Myocyte (in vitro differentiated cells): ENCODE measurements around the gene LSM10. TPM values are rescaled to one million over a fixed set of nuclear protein-coding genes. Genes with fewer than 3 reads are reported as not detected.

Source experiments
- DNase-seq: peaks from one replicate; pipeline ENCODE4 v3.0.0-alpha.2; 2012; ENCODE audit warnings: low read depth
- polyA plus RNA-seq: library from polyadenylated mRNA; unstranded; fragments of >200 nt; gene quantifications from one replicate; pipeline ENCODE4 v1.2.1, GENCODE V29; 2012; ENCODE audit warnings: missing spikeins
- total RNA-seq: library from RNA; depleted of rRNA; stranded (reverse); fragments of >200 nt; gene quantifications from 2 replicates; pipeline ENCODE4 v1.2.3, GENCODE V29; 2014

Gene LSM10
- 6.2 and 12.3 TPM in 2 replicates for total RNA-seq
- polyA plus RNA-seq, result 95.3 TPM

DNA sequence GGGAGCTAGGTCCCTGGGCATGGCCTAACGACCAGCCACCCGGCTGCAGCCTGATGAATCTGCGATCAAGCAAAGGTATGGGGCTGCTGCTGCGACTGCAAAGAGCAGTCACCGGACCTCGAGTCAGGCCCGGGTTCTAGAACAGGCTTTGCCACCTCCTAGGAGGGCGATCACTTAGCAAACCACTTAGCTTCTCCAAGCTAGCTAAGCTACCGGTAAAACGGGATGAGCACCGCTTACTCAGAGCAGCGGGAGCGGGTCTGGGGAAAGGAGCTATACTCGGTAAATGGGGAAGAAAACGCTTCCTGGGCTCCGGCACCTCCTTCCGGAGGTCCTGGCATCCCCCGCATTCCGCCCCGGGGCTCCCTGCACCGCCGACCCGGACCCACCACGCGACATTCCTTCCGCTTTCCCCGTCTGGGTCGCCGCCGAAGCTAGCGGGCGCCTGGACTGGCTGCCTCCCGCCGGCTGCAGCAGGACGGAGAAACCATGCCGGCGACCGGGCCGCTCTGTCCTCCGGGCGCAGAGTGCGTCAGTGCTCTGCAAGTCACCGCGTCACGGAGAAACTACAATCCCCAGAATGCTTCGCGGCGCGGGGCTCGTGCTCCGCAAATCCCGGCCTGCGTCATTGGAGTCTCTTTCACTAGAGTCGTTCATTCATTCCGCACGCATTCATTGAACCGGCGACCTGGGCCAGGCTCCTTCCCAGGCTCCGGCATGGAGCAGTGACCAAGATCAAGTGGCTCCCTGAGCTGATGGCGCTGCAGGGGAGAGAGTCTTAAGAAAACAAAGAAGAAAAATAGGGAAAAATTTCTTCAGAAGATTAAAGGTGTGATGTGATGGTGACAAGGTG, at the start of gene LSM10:
TSS of gene LSM10 (minus strand) at position 531 of the 853 bp plus-strand sequence. CDS start 3,779 bp downstream, outside the sequence.
- DNase-seq, result peak; percentile 96

DNA sequence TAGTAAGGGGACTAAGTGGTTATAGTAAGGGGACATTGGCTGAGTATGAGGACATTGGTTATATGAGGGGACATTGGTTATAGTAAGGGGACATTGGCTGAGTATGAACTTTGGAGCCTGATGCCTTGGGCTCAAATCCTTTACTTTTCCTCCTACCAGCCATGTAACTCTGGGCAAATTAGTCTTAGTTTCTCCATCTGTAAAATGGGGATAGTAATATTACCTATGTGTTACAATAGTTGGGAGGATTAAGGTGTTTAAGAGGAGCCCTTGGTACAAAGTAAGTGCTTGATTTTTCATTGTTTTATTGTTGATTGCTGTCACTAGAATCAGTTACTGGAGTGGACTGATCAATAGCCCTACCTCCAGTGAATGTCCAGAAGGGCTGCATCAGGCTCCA, 49.7 kb upstream of the LSM10 start:
- DNase-seq, result no peak

DNA sequence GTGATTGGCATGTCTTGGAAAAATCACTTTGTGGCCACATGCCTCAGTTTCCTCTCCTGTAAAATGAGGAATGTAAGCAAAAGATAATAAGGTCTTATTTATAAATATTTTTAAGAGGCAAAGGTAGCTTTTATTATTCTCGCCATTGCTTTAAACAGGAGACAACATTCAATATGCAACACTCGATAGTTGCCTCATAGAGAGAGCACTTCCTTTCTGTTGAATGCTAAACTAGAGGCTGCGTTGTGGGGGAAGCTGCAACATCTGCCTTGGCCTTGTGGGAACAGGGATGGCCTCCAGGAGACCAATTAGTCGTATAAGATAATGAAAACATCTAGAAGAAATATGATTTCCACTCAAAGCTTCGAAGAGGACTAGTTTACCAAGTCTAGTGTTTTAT, 49.0 kb upstream of the LSM10 start:
- DNase-seq, result no peak

DNA sequence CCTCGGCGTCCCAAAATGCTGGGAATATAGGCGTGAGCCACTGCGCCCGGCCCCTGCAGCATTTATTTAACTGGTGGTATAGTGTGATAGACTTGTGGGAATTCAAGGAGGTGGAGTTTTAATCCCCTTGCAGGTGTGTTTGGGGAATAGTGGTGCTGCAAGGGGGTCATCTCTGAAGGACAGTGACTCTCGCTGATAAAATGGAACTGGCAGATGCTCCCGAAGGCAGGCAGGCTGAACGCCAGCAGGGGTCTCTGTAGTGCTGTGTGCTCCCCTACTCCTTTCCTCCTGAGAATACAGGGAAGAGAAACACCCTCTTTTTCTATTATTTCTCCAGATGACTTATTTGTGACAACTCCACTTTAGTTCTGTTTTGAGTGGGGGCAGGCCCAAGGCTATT, 48.6 kb upstream of the LSM10 start:
- peak; percentile 5 for DNase-seq

DNA sequence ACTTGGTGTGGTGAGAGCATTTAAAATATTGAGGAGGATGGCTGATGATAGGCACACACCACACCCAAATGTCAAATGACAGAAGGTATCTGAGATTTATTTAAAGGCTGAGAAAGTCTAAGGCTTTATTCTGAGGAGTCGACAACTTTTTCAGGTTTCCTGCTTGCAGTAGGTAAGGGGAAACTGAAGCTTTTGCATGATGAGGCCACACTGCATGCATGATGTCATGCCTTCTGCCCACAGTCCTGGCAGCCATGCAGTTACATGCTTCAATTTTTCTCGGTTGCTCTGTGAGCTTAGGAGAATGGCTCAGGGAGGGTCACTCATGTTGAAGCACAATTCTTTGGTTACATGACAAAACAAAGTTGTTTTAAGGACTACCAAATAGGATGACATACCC, 45.6 kb upstream of the LSM10 start:
- DNase-seq, result no peak

DNA sequence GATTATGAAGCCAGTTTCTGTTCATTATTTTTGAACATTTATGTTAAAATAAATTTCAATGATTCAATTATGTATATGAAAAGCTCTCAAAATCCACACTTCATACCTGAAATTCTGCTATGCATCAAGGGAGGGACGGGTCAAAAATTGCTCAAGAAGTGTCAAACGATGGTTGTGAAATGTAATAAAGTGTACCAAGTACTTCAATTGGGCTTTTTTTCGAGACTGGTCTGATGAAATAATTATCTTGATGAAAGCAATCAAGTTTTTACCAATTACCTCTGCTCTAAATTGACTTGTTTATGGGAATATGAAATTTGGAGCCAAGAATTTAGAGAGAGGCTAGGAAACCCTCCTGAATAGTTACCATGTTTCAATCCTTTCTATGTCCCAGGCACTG, 44.6 kb upstream of the LSM10 start:
- no peak for DNase-seq

DNA sequence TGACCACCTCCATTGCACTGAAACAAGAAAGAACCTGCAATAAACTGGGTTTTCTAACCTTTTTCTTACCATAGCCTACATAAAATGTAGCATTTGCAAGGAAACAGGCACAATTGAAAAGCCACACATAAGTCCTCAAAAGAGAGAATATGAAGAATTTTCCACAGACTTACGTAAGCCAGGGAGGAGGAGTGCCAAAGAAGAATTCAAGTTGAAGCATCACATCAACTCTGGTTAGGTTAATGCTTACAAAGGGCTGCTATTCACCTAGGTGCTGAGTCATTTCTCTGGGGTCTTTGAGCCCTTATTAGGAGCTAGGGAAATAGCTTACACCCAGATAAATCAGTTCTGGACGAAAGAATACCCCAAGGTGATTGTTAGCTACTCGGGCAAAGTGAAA, 42.9 kb upstream of the LSM10 start:
- no peak for DNase-seq

DNA sequence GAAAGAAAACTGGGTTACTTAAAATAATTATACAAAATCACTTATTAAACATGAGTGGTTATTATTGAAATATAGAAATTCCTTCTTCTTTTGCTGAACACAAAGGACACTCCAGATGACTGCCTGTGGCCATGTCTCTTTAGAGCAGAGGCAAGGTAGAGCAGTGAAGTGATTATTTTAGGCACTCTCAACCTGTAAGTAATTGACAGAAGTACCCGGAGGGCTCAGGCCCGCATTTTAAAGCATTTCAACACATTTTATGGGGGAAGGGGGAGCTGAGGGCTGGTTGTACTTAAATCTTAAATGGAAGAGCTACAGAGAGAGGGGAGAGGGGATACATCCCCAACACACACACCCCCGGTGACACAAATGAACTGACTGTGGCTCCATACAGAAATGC, 42.3 kb upstream of the LSM10 start:
- no peak for DNase-seq

DNA sequence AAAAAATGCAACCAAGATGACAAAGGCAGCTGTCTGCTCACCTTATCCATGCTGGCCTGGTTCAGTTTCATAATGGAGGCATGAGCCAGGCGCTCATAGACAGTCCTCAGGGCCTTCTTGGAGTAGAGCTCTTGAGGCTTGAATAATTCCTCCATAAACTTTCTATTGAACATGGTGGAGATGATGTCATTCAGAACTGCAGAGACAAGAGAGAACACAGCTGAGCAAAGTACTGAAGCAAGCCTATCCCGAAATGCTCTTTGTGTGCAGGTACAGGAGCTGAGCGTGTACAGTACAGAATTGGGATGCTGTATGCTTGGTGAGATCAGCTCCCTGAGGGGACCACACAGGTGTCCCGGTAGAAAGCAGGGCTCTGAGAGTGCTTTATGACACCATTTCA, 41.0 kb upstream of the LSM10 start:
- DNase-seq, result no peak

DNA sequence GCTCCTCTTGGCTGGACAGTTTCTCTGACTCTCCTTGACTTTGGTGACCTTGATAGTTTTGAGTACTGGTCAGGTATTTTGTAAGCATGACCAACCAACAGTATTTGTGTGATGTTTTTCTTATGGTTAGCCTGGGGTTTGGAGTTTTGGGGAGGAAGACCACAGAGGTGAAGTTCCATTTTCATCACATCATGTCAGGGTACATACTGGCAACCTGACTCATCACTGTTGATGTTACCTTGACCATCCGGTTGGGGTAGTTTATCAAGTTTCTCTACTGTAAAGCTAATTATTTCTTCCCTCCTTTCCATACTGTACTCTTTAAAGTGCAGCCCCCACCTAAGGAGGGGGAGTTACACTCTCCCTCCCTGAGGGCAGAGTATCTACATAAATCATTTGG, 39.1 kb upstream of the LSM10 start:
- DNase-seq, result no peak

DNA sequence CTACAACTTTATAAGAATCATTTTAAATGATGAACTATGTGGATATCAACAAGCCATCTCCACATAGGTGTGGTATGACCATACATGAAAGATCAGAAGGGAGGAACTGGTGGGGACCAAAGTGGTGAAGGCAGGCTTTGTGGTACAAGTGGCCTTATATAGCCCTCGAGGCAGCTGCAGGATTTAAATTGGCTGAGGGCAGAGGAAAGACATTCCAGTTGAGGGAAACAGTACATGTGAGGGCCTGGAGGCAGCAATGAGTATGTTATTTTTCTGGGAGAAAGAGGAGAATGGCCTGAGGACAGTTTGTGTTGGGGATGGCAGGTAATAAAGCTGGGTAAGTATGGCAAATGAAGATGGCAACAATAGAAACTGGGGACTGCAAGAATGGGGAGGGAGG, 35.4 kb upstream of the LSM10 start:
- peak; percentile 69 for DNase-seq

DNA sequence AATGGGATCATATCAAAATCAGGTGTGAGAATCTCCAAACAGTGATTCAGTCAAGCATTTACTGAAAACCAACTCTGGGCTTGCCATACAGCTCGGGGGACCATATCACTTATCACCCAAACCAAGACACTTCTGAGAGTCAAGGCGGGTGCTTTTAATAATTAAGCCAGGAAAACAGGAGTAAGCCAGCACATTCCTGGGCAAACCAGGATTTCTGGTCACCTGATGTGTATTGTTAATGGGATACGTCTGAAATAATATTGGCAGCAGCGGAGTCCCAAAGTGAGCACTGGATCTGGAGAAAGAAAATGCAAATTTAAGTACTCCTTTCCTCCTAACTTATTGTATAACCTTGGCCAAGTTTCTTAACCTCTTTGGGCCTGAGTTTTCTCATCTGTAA, 34.9 kb upstream of the LSM10 start:
- DNase-seq, result no peak

DNA sequence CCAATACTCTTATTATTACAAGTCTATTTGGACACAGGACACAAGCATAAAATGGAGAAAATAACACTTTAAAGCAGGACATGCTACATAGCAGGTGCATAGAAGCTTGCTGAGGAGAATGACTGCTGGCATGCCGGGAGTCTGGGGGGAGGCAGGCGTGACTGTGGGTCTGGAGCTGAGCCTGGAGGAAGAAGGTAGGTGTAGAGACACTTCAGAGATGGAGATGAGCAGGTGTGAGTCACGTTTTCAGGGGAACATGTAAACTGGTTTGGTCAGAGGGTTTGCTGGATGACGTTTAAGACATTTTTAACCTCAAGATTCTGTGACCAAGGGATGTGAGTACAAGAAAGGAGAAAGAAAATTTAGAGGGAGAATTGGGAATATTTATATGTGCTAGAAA, 28.1 kb upstream of the LSM10 start:
- DNase-seq, result peak; percentile 26

DNA sequence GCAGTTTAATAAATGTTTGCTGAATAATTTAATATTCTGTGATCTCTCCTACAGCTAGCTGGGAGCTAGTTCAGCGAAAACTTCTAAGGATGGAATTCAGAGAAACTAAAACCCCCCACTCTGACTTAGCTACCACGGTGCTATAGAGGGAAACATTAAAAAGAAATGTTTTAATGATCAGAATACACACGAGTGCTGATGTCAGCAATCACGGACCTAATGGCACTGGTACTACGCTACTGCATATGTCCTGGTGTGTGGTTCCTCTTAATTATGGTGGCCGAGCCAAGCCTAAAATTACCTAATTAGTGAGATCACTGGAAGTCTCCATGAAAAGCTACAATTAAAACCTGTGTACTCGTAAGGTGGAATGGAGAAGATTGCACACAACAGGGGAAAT, 23.9 kb upstream of the LSM10 start:
- DNase-seq, result no peak

DNA sequence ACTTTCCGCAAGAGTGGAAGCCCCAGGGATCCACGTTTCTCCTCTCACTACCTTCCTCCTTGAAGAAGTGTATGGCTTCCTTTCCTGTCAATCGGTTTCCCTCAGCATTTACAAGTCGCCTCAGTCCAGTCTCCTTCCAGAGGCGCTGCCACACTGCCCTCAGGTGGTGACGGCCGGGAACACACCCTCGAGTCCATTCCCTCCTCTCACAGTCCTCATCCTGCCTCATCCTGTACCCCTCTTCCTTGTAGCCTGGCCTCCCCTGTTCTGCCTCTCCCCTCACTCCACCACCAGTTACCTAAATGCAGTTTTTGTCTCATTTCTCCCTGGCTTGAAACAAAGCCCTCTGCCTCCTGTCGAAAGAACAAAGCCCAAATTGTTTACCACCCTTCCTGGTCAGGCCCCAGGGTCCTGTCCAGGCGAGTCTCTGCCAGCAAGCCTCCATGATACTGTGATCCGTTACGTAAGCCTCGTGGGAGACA, 23.2 kb upstream of the LSM10 start:
- peak; percentile 86 for DNase-seq

DNA sequence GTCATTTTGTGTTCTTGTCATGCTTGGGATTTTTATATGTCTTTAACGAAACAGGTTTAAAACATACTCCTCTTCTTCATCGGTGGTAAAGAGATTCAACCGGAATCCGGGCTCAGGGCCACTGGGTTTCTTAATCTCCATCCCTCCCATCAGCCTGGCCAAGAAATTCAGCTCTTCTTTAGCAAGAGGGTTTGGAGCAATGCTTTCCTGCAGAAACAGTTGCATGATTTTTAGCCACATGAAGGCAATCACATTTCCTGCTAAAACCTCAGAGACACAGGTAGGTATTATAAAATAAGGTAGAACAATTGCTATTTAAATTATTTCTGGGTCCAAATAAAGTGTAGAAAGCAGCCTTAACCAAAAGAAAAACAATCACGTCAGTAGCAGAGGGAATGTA, 22.7 kb upstream of the LSM10 start:
- no peak for DNase-seq

DNA sequence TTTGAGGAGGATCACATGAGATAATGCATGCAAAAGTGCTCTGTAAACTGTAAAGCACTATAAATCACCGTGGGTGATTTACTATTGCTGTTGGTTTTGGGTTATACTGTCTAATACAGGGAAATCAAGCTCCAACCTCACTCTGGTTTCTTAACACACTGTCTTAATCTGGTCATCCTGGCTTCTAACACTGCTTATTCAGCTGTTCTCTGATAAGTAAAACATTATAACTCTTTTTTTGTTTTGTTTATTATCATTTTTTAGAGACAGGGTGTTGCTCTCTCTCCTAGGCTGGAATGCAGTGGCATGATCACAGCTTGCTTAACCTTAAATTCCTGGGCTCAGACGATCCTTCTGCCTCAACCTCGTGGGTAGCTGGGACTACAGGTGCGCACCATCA, 21.9 kb upstream of the LSM10 start:
- no peak for DNase-seq

DNA sequence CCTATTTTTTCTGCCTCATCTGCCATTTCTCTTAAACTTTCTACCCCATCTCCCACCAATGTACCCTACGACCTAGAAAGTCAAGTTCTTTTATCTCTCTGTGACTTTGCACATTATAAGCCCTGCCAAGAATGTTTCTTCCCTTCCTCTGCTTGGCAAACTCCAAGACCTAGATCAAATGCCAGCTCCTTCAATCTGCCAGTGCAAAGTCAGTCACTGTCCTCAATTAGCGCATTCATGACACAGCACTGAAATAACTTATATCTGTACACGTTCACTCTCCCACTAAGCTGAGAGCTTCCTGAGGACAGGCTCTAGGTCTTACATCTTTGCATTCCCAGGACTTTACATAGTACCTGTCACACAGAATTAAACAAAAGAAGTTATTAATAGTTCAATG, 21.4 kb upstream of the LSM10 start:
- DNase-seq, result no peak

DNA sequence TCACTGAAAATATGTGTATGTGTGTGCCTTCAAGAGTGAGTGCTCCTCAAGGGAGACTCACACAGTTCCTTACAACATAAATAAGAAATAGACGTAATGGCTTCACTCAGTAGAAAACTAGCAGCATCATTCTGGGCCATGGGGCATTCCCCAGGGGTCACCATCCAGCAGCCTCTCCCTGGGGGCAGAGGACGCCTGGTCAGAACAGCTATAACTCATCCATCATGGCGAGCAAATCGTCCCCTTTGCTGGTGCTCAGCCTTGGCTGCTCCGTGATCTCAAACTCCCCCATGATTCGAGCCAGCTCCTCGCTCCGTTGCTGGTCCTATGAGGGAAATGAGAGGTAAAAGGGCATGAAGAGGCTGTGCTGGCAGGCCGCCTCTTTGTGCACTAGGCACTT, 20.2 kb upstream of the LSM10 start:
- DNase-seq, result no peak

DNA sequence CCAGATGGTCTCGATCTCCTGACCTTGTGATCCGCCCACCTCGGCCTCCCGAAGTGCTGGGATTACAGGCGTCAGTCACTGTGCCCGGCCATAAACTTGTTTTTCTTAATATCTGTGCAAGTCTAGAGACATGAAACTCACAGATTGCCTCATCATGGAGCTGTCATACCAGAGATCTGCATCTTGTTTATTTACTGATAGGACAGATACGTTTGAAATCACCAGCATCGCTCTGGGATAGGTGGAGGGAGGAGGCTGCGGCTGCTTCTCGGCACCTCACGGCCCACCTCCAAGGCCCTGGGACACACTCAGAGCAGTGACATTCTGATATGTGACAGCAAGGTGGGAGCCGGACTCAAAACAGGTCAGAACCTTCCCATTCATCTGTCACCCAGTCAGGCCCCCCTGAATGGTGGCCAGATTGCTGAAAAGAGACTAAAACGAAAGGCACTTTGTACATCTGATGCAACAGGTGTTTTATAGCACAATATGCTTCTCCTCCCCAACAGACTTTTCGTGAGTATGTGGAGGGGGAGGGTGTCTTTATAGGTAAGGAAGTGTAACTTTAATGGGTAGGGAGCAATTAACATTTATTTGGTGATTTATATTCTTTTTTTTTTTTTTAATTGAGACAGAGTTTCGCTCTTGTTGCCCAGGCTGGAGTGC, 18.1 kb upstream of the LSM10 start:
- DNase-seq, result no peak

DNA sequence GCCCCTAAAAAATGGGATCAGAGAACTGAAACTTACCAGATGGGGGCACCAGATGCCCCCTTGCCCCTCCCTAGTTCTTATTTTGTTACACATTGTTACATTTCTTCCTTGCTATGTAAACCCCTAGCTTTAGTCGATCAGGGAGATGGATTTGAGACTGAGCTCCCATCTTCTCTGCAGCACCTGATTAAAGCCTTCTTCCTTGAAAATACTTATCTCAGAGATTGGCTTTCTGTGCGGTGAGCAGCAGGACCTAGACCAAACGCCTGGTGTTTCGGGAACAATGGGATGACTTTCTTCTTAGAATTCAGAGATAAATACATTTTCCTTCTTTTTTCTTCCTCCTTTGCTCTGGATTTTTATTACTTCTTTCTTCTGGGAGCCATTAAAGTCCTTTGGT, 16.7 kb upstream of the LSM10 start:
- no peak for DNase-seq
